Measurements from ENCODE around the gene TEAD1.
A peak's percentile ranks its signal among the peaks of the same experiment; 100 is the strongest.

Gene TEAD1

DNA sequence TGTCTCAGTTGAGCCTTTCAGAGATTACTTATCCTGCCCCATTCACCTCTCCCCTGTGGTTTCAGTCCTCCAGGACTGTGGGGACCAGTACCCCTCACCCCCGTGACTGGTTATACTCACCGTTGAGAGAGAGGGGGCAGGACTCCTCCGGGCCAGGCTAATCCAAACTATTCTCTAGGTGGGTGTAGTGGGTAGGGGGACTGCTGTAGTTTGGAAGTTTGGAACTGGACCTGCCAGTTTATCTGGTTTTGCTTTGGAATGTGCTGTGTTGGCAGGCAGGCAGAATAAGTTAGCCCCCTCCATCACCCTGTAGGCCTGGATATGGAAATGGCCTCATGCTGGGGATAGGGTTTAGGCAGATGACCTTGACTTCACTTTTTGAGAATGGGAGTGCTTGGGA, 13.5 kb downstream of the TEAD1 start:
- DNase-seq: no peak

DNA sequence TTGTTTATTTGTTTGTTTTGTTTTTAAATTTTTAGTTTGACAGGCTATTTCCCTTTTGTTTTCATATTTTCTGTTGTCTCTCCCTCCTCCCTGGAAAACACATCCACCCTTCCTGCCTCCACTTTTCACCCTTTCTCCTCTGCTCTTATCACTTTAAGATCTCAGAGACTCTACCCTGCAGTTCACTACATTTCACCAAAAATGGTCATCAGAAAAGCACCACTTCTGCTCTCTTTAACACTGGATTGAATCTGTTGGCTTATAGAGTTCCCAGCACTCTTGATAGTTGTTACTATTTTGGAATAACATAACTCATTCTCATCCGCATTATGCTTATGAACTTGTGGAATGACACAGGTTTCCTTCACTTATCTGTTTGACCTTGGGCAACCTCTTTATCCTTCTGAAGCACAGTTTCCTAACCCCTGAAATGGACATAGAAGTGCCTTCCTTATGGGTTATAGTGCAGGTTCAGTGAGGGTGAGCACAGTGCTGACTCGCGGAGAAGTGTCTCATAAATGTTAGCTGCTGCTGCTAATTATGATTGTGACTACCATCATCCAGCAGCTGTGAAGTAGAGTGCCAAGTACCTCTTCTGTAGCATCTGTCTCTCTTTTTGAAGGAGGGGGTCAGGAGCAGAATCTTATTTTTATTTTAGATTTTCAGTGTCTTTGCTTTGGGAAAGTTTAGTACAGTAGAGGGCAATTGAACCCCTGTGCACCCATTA, 15.0 kb downstream of the TEAD1 start:
- no peak for DNase-seq

DNA sequence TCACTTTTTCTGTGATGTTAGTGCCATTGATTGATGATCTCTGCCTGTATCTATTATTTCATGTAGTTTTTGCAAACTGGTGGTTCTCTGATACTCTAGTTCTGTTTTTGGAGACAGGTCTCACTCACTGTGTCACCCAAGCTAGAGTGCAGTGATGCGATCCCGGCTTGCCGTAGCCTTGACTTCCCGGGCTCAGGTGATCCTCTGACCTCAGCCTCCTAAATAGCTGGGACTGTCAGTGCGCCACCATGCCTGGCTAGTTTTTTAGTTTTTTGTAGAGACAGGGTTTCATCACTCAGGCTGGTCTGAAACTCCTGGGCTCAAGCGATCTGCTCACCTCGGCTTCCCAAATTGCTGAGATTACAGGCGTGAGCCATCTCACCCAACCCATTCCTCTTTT, 16.4 kb downstream of the TEAD1 start:
- no peak for DNase-seq

DNA sequence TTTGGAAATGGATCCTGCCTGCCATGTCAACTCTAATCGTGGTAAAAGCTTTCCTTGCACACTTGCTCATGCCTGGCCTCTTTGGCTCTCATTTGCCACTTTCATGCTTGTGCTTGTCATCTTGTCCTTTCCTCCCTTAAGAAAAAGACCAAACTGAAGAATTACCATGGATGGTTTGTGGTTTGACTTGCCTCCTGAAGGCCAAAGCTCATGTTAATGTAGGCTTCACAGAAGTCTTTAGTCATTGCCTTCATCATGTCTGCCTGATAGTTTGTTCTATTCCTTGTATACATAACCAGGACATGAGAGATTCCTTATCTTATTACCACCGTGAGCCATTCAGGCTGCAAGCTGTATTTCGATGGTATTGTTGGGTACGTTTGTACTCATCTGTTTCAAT, 17.3 kb downstream of the TEAD1 start:
- DNase-seq: no peak

DNA sequence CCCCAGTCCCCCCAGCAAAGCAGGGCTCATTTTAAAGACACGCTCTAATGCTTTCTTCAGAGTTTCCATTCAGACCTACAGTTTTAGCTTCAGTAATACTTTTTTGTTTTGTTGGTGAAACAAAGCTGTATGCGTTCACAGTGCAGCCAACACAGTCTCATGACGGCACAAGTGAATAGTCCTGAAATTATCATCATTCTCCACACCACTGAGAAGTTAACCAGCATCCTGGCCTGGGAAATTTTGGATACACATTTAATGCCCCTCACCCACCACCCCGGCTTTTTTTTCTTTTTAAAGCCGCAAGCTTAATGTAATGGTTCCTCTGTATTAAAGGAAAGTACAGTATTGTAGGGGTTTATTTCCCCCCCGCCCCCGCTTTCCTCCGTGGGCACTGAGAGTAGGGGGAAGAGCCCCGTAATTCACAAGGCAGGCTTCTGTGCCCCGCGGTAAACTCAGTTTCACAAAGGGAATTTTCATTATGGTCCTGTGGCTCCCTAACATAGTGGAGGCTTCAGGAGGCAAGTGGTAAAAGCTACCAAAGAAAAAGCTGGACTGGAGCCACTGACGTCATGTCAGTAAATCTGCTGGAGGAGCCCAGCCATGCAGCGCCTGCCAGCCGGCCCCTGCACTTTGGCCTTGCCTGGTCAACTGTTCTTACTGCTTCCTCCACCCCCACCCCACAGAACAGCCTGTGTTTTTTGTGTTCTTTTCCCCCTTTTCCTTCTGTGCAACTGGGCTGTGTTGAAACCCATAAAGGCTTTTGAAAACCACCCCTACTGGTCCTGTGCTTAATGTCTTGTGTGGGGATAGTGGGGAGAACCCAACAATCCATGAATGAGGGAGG, 18.2 kb downstream of the TEAD1 start:
- no peak for DNase-seq

DNA sequence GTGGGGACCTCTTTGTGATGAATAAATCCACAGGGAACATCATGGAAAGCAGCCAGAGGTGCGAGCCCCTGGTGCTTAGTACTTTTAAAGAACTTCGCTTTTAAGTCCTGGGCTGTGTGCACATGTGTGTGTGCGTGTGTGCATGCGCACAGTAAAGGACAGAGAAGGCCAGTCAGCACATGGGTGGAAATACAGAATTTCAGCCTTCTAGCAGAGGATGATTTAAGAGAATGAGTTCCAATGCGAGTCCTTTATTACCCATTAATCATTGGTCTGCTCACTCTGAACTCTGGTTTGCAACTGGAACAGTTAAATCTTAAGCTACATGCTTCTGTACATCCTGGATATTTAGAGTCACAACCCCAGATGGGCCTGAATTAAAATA, 18.9 kb downstream of the TEAD1 start:
- DNase-seq: no peak

DNA sequence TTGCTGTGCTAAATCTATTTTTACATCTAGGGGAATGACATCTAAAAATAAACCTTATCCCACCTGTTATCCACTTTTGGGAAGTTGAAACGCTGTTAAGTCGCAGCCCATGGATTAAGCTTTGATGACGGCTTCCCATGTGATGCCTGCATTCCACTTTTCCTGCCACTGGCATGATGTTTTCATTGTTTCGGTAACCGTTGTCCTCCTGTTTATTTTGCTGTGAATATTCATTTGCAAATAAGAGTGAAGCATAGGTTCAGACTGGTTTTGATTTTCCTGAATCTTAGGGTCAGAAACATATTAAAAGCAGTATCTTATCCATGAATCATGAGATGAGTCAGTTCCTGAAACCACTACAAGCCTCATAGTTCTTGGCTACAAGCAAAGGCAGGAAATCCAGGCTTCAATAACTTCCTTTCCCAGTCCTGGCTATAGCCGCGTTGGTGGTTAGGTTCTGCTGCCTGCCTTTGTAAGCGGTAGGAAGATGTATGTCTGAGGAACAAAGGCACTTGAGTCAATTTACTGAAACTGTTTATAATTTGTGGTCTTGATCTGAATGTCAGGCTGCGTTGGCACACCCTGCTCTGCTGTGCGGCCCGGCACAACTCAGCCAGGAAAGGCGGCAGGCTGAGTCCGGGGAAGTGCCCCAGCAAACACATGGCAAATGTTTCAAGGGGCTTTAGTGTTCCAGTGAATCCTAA, 19.4 kb downstream of the TEAD1 start:
- no peak for DNase-seq

DNA sequence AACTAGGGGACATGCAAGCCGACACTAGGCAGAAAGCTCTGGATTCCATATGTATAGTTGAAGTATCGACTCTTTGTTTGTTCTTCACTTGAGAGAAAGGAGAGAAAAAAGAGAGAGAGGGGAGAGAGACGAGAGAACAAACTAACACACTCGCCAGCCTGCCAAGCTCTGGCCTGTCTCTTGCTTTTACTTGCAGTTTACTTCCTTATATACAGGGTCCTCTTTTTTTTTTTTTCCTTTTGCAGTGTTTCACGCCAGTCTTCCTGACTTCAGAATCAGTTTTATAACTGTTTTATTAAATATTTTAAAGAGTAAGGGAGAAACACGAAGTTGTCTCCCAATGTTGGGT, 19.9 kb downstream of the TEAD1 start:
- DNase-seq: no peak

DNA sequence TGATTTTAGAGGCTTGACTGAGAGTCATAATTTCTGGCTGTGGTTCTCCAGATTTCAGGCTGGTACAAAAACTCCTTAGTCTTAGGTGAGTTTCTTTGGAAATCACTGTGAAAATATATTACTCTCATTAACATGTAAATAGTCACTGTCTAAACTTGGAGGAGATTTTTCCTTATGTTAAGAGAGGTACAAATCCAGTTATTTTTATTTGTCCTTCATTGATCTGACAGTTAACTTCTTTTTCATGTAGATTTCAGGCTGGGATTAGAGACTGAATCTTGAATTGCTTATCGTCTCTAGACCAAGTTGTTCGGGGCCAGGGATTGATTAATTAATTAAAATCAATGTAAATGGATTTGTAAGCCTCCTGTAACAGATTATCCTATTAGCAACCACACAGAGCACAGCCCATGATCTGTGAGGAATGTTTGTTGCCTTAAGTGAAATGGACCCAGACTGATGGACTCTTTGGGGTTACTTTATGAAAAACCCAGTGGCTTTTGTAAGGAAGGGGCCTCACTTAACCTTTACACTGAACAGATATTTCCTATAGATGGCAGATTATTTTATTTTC, 21.1 kb downstream of the TEAD1 start:
- no peak for DNase-seq

DNA sequence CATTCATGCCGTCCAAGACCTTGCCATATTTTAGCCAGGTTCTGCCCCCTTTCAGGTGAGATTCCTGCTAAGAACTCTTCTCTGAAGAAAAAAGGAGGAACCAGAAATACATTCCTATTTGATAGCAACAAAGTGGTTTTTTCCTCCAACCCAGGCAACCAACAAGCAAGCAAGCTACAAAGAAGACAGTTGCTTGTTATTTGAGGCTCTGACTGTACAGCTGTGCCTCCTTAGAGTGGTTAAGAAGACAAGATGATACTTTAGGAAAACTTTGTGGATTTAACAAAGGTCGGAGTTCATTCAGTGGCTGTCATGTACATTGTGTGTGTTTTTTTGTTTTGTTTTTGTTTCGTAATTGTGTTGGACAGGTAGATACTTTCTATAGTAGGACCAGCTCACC, 21.7 kb downstream of the TEAD1 start:
- no peak for DNase-seq

DNA sequence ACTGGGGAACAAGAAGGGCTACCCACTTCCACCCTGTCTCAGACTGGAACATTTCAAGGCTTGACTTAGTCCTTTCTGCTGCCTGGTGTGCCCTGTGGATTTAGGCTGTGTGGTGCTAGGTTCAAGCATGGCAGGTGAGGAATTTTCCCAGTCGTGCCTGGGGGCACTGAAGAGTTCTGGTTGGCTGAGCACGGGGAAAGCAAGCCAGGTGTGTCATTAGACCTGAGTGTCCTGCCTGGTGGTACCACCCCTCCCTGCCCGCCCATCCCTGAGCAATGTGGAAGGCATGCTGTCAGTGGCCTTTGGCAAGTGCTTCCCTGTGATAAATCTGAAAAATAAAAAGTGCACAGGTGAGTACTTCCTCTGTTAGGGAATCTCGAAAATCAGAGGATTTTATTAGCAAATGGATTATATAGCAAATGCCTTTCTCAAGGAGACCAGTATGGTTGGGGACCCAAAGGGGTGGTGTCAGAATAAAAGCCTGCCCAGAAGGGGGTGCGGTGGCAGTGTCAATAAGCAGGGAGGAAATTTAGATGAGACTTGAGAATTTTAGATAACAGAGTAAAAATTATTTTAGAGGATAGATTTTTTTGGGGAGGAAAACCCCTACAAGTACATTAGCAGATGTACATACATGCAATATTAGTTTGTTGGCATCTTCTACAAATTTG, 22.8 kb downstream of the TEAD1 start:
- no peak for DNase-seq

DNA sequence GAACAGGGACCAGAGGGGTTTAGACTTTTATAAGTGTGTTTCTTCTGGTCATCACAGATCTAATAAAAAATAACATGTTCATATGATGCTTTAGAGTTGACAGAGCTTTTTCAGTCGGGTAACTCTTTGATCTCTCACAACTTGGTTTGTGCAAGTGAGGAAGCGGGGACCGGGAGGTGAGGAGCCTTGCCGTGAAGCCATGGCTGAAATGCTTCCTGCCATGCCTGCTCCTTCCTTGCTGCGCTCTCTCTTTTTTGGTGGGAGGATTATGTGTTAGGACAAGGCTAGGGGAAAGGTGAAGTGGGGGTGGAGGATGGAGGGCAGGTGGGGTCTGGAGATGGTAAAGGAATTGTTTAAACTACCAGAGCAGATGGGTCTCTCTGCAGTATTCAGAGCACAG, 23.8 kb downstream of the TEAD1 start:
- DNase-seq: no peak

DNA sequence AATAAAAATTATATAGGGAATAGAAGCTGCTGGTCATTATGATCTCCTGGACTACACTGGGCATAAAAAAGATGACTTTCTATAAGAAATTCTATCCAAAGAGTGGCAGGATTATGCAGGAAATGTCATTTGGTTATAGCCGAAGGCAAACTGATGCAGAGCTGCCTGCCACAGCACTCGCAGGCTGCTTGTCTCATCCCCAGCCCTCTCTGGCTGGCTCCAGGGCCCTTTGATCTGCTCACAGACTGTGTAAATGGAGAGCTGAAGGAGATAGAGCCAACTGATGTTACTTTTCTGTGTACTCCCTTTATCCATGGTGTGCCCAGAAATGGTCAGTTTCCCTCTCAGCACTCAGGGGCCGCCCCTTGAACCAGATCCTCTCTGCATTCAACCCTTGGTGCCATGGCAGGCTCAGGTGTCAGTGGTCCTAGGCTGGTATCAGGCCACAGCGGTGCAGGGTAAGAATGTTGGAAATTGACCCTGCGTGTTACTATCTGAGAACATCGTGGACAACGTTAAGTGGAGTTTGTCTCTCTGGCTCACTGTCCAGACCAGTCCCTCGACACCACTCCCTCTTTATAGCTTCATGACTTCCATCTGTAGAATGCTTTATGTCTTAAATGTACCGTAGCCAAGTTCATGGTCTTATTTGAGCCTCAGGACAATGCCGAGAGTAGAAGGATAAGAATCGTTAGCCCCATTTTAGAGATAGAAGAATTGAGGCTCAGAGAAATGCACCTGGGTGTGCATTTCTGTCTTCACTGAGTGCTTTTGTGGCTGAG, 27.8 kb downstream of the TEAD1 start:
- no peak for DNase-seq

DNA sequence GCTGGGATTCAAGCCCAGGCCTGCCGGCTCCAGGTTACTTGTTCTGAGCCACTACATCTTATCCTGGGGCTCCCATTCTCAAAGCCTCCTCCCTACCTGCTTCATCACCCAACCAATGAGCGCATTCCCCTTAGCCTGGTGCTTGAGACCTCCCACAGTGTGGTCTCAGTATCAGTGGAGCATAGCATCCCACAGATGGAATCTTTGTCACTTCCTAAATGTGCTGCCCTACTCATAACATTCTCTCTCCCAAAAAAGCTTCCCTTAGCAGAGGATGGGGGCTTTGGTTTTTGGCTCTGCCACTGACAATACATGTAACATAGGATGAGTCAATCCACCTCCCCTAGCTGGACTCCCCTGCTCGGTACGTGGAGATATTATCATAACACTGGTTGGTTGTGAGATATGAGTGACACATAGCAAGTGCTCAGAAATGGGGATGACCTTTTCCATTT, 28.8 kb downstream of the TEAD1 start:
- DNase-seq: no peak

DNA sequence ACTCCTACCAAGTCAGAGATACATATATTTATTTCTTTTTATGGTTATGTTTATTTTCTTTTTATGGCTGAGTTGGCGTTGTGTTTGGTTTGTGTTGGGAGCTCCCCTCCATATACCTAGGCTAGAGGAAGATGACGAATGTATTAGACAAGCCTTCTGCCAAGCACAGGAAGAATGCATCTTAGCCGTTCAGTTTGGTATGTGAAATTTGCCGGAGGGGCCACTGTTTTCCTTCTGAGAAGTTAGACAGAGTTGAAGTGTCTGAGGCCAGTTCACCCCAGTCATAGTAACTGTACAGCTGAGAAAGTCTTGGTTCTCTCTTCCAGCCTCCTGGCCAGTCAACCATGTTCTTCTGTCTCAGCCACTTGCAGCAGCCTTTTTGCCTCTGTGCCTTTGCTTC, 29.8 kb downstream of the TEAD1 start:
- DNase-seq: no peak

DNA sequence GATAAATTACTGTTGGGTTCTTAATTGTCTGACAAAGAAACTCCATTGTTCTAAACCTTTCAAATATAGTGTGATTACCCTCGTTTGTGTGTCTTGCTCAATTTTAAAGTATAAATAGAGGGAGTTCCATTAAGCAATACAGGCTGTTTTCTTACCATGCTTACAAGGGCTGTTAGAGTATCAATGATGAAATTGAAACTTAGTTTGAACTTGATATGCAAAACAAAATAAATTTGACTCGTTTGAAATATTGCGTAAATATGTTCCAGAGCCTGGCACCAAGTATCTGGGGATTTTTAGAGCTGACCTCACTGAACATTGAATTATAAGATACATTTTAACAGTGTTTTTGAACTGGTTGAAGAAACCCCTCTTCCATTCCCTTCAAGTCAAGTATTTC, 31.7 kb downstream of the TEAD1 start:
- DNase-seq: no peak

DNA sequence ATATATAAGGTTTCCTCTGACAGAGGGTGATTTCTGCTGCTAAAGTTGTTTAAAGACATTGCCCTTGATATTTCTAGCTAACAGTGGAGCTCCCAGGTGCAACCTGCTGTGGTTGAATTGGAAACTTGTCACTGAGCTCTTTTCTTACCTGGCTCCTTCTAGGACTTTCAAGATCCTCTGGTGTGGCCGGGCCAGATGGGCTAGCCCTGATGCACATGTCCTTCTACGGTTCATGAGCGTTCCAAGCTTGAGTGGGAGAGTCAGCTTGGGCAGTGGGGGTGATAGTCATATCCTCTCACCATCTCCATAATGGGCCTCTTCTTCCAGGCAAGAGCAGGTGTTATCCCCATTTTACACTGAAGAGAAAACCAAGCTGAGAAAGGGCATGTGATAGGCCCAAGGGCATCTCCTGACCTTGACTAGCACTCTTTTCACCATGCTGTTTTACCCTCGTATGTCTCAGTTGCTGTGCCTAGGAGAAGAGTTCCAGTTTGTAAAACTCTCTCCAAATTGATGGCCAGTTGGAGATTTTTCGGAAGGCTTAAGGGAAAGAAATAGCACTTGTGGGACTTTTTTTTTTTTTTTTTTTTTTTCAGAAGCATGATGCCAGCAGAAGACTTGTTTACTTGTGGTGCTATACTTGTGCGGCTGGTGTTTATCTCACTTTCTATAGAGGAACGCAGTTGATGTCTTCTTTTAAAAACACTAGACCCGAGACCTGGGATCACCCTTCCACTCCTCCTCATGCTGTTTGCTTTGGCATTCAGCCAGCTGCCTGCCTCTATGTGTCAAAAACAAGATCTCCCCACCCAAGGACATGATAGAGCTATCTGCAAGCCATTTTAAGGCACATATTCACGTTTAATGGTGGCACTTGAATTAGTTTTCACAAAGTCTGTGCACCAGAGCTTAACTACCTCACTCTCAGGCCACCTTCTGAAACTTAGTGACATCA, 32.6 kb downstream of the TEAD1 start:
- peak; percentile 38 for DNase-seq

DNA sequence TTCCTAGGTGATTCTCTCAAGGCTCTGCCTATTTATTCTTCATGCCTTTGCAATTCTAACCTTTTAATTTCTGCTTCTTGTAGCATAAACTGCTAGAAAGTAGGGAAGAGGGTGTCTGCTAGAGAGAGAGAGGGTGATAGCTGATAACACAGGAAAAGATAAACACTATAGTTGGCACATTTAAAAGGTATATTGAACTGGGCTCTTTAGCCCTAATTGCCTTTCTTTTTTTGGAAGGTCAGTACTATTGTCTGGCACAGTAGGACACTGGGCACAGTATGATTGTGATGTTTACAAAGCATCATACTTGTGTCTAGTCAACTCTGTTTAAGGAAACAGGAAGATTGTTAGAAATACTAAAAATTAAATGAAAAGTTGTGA, 33.3 kb downstream of the TEAD1 start:
- DNase-seq: no peak

DNA sequence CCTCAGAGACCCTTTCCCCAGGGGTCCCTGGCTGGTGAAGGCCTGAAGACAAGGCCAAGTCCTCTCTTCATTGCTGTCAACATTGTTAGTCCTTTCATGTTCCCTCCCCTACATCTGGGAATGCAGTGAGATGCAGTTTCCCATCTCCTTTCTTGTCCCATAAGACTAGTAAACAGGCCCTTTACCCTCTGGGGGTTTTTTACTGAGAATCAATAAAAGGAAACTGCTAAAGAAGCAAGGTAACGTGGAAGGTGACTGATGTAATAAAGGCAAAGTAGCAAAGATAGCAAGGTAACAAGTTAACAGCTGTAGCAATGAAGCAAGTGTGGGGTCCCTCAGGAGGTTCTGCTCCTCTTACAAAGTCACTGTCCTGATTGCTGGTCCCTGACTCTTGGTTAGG, 37.3 kb downstream of the TEAD1 start:
- no peak for DNase-seq

DNA sequence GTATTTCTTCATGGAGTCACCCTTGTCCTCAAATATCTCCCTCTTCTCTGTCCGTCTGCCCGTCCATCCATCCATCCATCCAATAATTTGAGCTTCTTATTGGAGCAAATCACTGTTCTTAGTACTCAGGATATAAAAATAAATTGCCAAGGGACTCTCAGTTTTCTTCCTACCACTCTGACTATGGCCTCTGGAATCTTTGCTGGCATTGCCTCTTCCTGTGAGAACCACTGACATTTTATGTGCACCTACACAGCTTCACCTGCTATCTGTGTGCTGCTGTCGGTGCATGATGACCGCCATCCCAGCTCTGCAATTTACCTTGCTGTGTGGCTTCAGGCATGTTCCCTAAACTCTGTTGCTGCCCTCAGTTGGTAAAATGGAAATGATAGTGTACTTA, 37.9 kb downstream of the TEAD1 start:
- DNase-seq: no peak

DNA sequence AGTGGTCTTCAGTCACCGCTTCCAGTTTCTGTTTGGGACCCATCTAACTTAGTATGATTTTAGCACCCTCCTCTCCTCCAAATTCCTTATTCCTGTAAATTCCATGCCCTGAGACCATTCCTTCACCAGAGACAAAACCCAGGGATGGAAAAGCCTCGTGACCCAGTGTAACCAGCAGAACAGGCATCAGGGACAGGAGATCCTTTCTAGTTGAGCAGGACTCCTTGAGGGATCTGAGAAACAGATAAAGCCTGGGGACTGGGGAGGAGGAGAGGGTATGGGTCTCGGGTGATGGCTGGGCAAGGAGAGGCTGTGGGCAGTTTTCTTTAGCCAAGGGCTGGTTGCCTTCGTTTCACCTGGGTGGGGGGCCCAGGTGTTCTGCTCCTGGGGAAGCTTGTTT, 40.9 kb downstream of the TEAD1 start:
- no peak for DNase-seq

All from NCI-H1436 (cell line).